C4-2B (cell line): ENCODE data around the gene FRS3.

Experiments
- ZFX ChIP-seq: fragments of 450-650 bp; IDR thresholded peaks from 2 replicates; pipeline ENCODE4 v1.6.1; 2017
- TF ChIP-seq, protein P1 (sequence below): fragments of 450-650 bp; conservative IDR thresholded peaks from 2 replicates; pipeline ENCODE4 v1.5.1; 2017; ENCODE audit warnings: mild to moderate bottlenecking

DNA sequence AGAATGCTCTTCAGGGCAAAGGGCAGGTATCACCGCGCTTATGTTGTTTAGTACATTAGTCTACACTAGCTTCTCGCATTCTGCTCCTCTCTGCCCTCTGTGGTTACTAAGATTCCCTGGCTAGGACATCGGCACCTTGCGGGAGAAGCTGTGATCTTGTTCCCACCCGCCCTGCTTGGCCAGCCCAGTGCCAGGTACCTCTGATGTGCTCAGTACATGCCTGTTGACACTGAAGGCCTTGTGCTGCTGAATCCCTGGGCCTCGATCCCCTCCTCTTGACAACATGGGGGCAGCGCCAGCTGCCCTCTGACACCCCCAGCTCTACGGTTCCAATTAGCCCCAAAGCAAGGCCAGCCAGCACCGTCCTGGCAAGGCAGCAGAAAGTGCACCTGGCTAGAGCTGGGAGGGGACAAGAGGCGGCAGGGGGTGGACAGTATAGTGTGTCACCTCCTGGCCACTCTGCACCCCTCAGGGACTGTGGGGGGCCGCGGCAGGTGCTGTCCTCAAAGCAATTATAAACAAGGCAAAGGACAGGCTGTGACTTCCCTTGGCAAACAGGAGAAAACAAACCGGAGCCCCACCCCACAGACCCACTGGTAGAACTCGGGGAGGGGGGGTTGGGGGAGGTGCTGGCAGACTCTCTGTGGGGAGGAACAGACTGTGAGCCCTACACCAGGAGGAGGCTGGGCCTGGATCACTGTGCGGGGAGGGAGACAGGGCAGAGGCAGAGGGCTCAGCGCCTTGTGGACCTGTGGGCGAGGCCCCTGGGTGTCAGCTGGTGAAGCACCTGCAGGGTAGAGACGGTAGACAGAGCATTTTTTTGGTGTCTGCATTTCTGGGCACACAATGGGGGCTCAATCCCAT is 51.4 kb downstream of the FRS3 start:
- TF ChIP-seq, protein P1, sequence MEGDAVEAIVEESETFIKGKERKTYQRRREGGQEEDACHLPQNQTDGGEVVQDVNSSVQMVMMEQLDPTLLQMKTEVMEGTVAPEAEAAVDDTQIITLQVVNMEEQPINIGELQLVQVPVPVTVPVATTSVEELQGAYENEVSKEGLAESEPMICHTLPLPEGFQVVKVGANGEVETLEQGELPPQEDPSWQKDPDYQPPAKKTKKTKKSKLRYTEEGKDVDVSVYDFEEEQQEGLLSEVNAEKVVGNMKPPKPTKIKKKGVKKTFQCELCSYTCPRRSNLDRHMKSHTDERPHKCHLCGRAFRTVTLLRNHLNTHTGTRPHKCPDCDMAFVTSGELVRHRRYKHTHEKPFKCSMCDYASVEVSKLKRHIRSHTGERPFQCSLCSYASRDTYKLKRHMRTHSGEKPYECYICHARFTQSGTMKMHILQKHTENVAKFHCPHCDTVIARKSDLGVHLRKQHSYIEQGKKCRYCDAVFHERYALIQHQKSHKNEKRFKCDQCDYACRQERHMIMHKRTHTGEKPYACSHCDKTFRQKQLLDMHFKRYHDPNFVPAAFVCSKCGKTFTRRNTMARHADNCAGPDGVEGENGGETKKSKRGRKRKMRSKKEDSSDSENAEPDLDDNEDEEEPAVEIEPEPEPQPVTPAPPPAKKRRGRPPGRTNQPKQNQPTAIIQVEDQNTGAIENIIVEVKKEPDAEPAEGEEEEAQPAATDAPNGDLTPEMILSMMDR = no peak
- TF ChIP-seq ZFX = no peak
